HG02973 (cell line): Measurements from ENCODE around the gene SPTLC2.

ENCODE experiments used
- ATAC-seq: cut with Tn5 transposase; IDR thresholded peaks from one replicate; pipeline ENCODE4 v1.9.1; 2021; ENCODE audit warnings: moderate library complexity; ENCODE audit not compliant: unreplicated experiment

Gene SPTLC2

DNA sequence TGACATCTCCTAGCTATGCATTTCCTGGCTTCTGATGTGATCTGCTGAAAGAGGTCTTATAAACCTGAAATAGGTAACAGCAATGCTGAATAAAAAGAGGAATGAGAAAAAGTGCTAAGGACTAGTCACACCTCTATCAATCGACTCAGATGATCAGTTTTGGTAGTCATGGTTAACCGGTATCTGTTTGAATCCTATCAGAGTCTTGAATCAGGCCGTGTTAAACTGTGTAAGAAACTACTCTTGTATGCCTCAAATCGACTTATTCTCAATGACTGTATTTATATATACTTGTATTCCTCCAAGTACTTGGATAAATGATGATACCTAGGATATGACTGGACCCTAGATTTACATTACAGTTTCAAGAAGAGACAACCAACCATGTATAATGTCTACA lies 107.1 kb downstream of the SPTLC2 start:
- no peak for ATAC-seq

DNA sequence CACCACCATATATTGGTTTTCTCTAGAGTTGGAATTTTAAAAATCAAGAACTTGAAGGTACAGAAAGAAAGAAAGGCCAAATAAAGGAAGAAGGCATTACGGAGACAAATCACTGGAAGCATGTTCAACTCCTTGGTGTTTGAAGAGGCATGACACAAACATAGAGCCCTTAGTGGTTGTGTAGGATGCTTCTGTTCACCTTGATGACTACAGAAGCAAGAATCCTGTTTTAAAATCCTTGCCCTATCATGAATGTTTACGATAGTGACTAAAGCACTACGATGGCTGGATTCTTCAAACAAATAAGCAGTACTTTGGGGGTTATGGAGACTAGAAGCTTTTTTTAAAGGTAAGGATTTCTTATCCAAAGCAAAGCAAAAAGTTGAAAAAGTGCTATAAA lies 107.6 kb downstream of the SPTLC2 start:
- no peak for ATAC-seq

DNA sequence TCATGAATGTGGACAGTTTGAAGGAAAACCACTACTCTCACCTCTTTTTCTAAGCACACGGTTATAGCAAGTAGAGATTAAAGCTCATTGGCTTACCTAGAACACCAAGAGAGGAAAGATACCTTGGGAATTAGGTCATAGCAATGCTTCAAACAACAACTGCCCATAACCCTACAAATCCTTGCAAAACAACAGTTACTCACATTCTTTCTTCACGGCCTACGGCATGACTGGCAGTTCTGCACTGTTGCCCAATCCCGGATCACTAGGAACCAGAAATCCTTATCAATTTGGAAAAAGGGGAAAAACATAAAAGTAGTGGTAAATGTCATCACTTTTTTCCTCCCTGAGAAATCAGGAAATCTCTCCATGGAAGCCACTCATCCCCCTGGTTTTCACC lies 108.2 kb downstream of the SPTLC2 start:
- ATAC-seq, result no peak

- no peak for ATAC-seq
These were observed 108.7 kb downstream of the SPTLC2 start for GRCh38 chr14:77507762-77508161.

DNA sequence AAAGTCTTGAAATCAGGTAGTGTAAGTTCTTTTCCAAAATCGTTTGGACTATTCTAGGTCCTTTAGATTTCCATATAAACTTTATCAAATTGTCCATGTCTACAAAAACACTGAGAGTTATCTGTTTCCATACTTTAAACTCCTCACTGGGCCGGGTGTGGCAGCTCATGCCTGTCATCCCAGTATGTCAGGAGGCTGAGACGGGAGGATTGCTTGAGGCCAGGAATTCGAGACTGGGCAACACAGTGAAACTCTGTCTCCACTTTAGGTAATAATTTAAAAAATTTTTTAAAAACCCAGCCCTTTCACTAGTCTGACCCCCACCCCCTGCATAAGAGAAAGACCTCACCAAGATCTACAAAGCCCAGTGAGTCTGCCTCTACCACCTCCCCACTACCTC lies 111.4 kb downstream of the SPTLC2 start:
- no peak for ATAC-seq

GRCh38 chr14:77503138-77503537 lies 113.3 kb downstream of the SPTLC2 start:
- ATAC-seq, result no peak

GRCh38 chr14:77502109-77502782 lies 114.2 kb downstream of the SPTLC2 start:
- ATAC-seq, result no peak

DNA sequence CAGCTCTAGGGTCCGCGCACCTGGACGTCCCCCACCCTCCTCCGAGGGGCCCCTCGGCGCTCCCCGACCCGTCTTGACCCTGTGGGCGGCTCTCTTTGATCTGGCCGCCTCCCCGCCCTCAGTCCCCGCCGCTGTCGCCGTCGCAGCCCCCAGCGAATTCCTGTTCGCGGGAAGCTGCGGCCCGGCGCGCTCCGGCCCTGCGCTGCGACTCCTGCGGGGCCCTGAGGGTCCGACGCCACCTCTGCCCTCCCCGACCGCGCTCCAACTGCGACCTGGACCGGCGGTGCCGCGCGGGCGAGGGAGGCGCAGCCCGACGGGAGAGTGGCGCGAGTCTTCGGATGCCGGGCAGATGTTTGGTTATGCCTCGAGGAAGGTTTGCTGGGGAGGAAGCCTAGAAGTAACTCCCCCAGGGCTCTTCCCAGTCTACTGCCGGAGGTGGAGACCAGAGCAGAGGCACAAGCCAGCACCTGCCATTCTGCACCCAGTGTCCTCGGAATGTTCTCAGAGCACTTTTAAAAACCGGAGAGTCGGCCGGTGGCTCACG lies 117.4 kb downstream of the SPTLC2 start:
- peak; percentile 32 for ATAC-seq

- ATAC-seq, result peak; percentile 68
These were observed 118.1 kb downstream of the SPTLC2 start, which contains the start of gene ISM2 for GRCh38 chr14:77498120-77498979. Gene ISM2 (minus strand): TSS chr14:77498816. CDS start chr14:77498793, 23 bp downstream.

DNA sequence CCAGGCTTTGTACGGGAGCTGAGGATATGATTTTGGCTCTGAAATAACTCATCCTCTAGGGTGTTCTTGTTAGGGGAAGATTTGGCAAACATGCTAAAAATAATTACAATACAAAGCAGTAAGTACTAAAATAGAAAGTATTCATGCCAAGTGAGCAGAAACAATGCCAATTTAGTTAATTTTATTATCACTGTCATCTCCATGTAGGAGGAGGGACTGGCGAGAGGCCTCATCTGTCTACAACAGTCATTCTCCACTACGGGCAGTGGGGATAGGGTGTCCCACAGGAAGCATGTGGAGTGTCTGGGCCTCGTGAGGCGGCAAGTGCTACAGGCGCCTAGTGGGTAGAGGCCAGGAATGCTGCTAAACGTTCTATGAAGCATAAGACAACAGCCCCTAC lies 121.1 kb downstream of the SPTLC2 start:
- no peak for ATAC-seq

- no peak for ATAC-seq
These were observed 125.4 kb downstream of the SPTLC2 start for GRCh38 chr14:77491056-77491455.

- no peak for ATAC-seq
These were observed 126.0 kb downstream of the SPTLC2 start for GRCh38 chr14:77490347-77490986.

DNA sequence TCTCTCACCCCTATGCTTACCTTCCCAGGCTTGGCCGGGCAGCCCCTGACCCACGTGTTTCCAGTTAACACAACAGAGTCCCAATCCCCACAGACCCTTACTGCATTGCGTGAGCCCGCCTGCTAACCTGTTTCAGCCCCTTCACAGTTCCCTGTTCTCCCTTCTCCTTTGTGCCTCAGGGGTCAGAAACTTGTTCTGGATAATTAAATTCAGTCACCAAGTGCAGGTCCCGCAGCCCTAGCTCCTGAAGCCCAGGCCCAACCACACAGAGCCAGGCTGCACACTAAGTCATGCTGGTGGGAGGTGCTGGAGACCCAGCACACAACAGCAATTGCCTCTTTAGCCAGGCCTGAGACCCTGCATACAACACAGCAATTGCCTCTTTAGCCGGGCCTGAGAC lies 127.4 kb downstream of the SPTLC2 start:
- ATAC-seq, result no peak

DNA sequence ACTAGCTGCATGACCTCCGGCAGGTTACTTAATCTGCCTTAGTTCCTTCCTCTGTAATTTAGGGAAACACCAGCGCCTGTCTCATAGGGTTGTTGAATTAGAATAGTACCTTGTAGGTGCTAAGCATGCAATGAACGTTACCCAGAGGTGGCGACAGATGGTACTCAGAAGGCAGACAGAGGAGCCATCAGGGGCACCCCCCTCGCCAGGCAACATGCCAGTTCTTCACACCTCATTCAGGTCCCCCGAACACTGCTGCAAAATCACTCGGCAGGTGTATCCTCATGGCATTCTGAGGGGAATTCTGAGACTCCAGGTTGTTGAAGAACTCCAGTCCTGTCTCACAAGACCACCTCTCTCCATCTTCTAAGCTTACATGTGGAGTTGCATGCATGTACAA lies 127.9 kb downstream of the SPTLC2 start:
- no peak for ATAC-seq

DNA sequence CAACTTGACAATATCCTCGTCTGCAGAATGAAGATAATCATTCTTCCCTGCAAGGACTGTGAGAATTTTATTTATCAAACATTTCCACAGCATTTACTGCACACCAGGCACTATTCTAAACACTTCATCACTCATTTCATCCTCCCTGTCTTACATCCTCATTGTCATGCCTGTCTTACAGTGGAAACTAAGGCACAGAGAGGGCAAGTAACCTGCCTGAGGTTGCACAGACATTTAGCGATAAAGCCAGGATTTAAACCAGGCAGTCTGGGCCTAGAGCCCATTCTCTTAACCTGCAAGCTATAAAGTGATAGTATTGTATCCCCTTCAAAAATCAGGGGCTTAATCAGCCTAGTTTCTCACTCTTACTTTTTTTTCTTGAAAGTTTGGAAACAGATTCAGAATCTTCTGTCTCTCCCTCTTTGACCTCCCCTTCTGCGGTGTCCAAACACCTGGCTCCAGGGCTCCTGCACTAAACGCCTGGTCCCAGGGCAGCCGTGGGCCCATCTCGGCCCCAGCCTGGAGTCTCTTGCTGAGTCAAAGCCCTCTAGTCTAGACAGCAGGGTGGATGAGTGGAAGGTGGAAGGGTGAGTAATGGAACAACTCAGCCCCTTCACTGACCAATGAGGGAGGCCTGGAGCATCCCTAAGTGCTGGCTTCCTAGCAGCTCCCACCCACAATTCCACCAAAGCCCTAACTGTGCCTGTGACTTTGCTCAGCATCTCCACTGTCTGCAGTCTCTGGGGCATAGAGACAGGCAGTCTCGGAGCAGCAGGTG lies 130.3 kb downstream of the SPTLC2 start:
- no peak for ATAC-seq

- no peak for ATAC-seq
These were observed 131.2 kb downstream of the SPTLC2 start for GRCh38 chr14:77485256-77485655.

GRCh38 chr14:77482422-77482821 lies 134.0 kb downstream of the SPTLC2 start:
- no peak for ATAC-seq

GRCh38 chr14:77478796-77479195 lies 137.6 kb downstream of the SPTLC2 start:
- peak; percentile 90 for ATAC-seq

DNA sequence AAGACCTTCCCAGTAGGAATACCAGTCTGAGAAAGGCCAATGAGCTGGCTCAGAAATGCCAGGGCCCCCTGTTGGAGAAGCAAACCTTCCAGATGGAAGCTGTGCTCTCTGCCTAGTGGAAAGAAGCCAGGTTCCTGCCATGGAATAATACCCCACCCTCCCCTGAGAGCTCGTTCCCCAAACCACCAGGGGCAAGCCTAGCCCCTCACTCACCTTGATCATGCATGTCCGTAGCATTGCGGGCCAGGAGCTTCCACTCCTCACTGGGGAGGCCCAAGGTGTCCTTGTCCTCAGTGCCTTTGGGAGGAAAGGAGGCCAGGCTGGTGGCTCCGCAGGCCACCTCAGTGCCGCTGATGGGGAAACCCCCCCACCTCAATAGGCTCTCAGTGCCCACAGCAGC lies 138.4 kb downstream of the SPTLC2 start:
- ATAC-seq, result no peak

- no peak for ATAC-seq
These were observed 140.9 kb downstream of the SPTLC2 start for GRCh38 chr14:77475432-77476115.
